Parathyroid adenoma (tissue), 2 donors: Measurements from ENCODE around the gene TNRC6C.

Experiments used
- H2AFZ ChIP-seq: fragments of 300-600 bp; sonication (generic); one replicate; pipeline ENCODE4 v1.7.0; 2017; ENCODE audit warnings: antibody characterized with exemption, mild to moderate bottlenecking
- H3K27ac ChIP-seq: fragments of 300-600 bp; sonication (generic); one replicate; pipeline ENCODE4 v1.7.0; 2017
- H3K27me3 ChIP-seq: fragments of 300-600 bp; sonication (generic); one replicate; pipeline ENCODE4 v1.7.0; 2017; ENCODE audit warnings: low read length; ENCODE audit not compliant: control insufficient read depth, insufficient read depth
- H3K36me3 ChIP-seq: fragments of 300-600 bp; sonication (generic); one replicate; pipeline ENCODE4 v1.7.0; 2017; ENCODE audit warnings: low read length; ENCODE audit not compliant: control insufficient read depth, insufficient read depth
- H3K4me1 ChIP-seq: fragments of 300-600 bp; sonication (generic); one replicate; pipeline ENCODE4 v1.7.0; 2017; ENCODE audit warnings: control low read depth
- H3K4me2 ChIP-seq: fragments of 300-600 bp; sonication (generic); one replicate; pipeline ENCODE4 v1.7.0; 2017; ENCODE audit warnings: low read length
- H3K4me3 ChIP-seq: fragments of 300-600 bp; sonication (generic); one replicate; pipeline ENCODE4 v1.7.0; 2017; ENCODE audit warnings: low read depth, low read length
- H3K79me2 ChIP-seq: fragments of 300-600 bp; sonication (generic); one replicate; pipeline ENCODE4 v1.7.0; 2017; ENCODE audit warnings: control low read depth
- H3K9ac ChIP-seq: fragments of 300-600 bp; sonication (generic); one replicate; pipeline ENCODE4 v1.7.0; 2017; ENCODE audit warnings: mild to moderate bottlenecking
- H3K9me3 ChIP-seq: fragments of 300-600 bp; sonication (generic); one replicate; pipeline ENCODE4 v1.7.0; 2017; ENCODE audit warnings: low read length; ENCODE audit not compliant: control insufficient read depth
- TF ChIP-seq, protein P1 (sequence below): fragments of 300-600 bp; sonication (generic); IDR thresholded peaks from one replicate; pipeline ENCODE4 v1.7.0; 2017; ENCODE audit warnings: antibody characterized with exemption, mild to moderate bottlenecking
- donor health status: primary hyperparathyroidism.

TNRC6C gene

DNA sequence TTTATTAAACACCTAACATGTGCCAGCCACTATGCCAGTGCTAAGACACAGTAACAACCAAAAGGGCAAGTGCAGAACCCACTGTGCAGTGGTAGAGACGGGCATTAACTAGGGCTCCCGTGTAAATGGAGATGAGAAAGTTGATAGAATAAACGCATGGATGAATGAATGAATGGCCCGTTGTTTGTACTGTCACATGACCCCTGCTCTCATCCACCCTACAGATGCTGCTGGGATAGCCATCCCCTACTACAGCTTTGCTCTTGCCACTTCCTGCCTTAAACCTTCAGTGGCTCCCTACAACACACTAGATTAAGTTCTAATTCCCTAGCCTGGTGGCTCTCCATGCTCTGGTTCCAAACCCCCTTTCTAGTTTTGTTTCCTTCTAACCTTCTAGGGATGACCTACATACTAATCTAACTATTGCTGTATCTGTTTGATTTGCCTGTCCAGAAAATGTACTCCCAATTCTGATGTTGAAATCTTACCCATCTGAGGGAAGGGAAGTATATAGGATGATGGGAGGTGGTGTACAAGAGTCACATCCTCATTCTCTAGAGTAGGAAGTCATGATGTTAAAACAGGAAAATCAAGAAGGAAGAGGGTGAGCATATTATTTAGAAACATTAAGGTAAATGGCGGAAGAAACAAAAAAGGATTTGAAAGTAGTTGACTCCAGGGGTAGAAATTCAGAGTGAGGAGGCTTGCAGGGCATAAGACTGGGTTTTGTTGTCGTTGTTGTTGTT lies 11.4 kb upstream of the TNRC6C start:
- Histone ChIP-seq H3K9ac (no peak overlapping the region), H3K4me2 (no peak overlapping the region), H3K36me3 (no peaks in the 10 kb centered on the region), H2AFZ (no peak overlapping the region), H3K27me3 (no peaks in the 10 kb centered on the region), H3K4me1 (no peaks in the 10 kb centered on the region), H3K79me2 (no peaks in the 10 kb centered on the region), H3K27ac (no peak overlapping the region), H3K9me3 (no peaks in the 10 kb centered on the region), H3K4me3 (no peak overlapping the region)
- TF ChIP-seq, protein P1, sequence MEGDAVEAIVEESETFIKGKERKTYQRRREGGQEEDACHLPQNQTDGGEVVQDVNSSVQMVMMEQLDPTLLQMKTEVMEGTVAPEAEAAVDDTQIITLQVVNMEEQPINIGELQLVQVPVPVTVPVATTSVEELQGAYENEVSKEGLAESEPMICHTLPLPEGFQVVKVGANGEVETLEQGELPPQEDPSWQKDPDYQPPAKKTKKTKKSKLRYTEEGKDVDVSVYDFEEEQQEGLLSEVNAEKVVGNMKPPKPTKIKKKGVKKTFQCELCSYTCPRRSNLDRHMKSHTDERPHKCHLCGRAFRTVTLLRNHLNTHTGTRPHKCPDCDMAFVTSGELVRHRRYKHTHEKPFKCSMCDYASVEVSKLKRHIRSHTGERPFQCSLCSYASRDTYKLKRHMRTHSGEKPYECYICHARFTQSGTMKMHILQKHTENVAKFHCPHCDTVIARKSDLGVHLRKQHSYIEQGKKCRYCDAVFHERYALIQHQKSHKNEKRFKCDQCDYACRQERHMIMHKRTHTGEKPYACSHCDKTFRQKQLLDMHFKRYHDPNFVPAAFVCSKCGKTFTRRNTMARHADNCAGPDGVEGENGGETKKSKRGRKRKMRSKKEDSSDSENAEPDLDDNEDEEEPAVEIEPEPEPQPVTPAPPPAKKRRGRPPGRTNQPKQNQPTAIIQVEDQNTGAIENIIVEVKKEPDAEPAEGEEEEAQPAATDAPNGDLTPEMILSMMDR, result no peak

DNA sequence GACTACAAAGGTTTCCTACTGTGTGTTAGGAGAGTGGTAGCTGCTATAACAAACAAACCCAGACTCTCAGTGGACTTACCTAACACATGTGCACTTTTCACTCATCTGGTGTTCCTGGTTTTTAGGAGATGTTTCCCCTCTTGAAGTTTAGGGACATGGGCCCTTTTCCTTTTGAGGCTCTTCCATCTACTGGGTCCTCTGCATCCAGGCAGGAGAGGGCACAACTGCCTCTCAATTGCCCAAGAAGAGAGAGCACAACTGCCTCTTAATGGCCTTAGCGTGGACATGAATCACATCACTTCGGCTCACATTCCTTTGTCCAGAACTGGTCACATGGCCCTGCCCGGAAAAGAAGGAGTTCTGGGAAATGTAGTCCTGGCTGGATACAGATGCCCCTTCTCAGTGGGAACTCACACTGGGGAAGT lies 9.8 kb upstream of the TNRC6C start:
- Histone ChIP-seq H3K4me3 (no peak overlapping the region), H3K27me3 (no peaks in the 10 kb centered on the region), H3K79me2 (no peaks in the 10 kb centered on the region), H3K9me3 (no peaks in the 10 kb centered on the region), H3K27ac (no peak overlapping the region), H3K36me3 (no peaks in the 10 kb centered on the region), H3K4me2 (no peak overlapping the region), H2AFZ (no peak overlapping the region), H3K4me1 (no peaks in the 10 kb centered on the region), H3K9ac (no peak overlapping the region)
- TF ChIP-seq, protein P1, result no peak

DNA sequence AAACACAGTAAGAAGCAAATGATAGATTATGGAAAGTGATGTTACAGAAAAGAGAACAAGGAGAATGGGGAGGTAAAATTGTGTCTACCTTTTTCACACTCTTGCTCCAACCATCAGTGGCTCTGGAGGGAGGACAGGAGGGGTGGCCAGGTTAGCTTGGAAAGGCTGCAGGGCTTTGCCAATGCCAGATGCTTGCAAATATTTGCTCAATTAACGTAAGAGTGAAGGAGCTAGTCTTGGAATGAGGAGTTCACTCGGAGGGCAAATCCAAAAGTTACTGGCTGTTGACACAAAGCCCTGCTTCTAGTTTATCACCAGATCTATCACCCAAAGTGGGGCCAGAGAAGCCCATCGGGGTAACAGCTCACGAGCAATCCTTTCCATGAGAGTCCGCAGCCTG lies 7.4 kb upstream of the TNRC6C start:
- H3K4me1 ChIP-seq, result no peaks in the 10 kb centered on the region
- H2AFZ ChIP-seq, result no peak overlapping the region
- no peak overlapping the region for H3K4me3 ChIP-seq
- no peaks in the 10 kb centered on the region for H3K27me3 ChIP-seq
- no peaks in the 10 kb centered on the region for H3K9me3 ChIP-seq
- TF ChIP-seq, protein P1, result no peak
- no peak overlapping the region for H3K27ac ChIP-seq
- no peaks in the 10 kb centered on the region for H3K36me3 ChIP-seq
- no peak overlapping the region for H3K9ac ChIP-seq
- no peak overlapping the region for H3K4me2 ChIP-seq
- H3K79me2 ChIP-seq, result no peaks in the 10 kb centered on the region

DNA sequence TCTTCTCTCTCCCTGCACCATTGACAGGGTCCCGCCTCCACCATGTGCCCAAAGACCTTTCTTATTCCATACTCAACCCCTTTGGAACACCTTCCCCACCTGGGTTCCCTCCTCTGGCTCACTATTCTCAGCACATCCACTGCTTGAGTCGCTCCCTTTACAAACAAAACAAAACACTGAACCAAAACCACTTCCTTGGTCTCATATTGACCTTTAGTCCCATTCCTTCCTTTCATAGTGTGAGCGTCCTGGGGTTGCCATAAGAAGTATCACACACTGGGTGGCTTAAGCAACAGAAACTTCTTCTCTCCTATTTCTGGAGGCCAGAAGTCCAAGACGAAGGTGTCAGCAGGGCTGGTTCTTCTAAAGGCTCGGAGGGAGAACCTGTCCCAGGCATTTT lies 6.1 kb upstream of the TNRC6C start:
- Histone ChIP-seq H3K79me2 (no peaks in the 10 kb centered on the region), H3K4me2 (no peak overlapping the region), H3K36me3 (no peaks in the 10 kb centered on the region), H2AFZ (no peak overlapping the region), H3K4me1 (peaks cover 2% of the 10 kb centered on the region), H3K4me3 (no peak overlapping the region), H3K9me3 (no peaks in the 10 kb centered on the region), H3K27ac (no peak overlapping the region), H3K9ac (no peak overlapping the region), H3K27me3 (no peaks in the 10 kb centered on the region)
- TF ChIP-seq, protein P1, result no peak
